GOT3 (cell line): Measurements from ENCODE around the gene INSC.

Experiments
- DNase-seq: peaks from one replicate; lab custom pipeline; 2025; ENCODE audit warnings: mixed read lengths; lab: John Stamatoyannopoulos, UW

INSC gene

DNA sequence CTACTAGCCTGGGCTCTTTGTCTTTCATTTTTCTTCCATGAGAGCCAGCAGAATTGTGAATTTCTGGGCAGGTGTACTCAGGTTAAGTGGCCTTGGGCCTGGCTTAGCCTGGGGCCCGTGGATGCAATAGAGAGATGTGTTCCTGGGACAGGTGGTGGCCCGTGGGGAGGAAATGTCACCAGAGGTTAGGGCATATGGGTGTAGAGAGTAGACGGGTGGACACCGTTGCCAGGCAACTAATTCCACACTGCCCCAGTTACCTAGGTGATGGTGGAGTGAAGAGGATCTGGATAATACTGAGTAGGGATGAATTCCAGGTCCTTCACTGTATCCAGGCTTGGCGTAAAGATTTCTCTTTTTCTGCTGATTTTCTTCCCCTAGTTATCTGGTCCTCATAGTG is 175.0 kb downstream of the INSC start:
- no peak for DNase-seq

DNA sequence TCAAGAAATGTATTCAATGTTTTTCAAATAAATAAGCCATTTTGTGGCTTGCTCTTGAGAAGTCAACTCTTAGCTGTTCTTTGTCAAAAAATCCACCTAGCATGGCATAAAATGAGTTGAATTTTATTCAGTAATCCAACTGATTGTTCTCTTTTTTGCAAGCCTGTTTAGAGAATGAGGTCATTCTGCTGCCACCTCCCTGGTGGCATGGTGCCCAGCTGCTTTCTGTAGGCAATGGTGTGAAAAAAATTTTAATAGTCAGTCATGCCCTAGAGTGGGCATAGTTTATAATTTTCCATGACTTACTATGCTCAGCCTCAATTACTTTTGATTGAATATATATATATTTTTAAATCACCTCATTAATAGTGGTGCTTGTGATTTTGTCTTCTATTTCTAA is 177.2 kb downstream of the INSC start:
- DNase-seq: no peak

GRCh38 chr11:15293975-15294620 is 179.4 kb downstream of the INSC start:
- DNase-seq: no peak

- DNase-seq: no peak
These were observed 181.0 kb downstream of the INSC start for GRCh38 chr11:15295695-15296094.
